ENCODE measurements around the gene GPR150.

The GPR150 gene

DNA sequence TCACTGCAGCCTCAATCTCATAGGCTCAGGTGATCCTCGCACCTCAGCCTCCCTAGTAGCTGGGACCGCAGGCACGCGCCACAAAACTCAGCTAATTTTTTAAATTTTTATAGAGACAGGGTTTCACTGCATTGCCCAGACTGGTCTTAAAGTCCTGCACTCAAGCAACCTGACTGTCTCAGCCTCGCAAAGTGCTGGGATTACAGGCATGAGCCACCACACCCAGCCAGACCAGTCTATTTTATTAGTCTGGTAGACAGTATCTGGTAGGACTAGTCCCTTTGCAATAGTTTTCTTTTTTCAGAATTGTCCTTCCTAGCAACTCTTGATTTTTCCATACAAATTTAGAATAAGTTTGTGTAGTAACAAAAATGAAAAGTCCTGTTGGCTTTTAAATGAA lies 14.1 kb upstream of the GPR150 start:
- Histone ChIP-seq H3K79me2 (ENCODE audit: insufficient read depth, low read length) (no peaks in the 10 kb centered on the region), H3F3A (ENCODE audit: insufficient read depth, low read length) (no peaks in the 10 kb centered on the region), H2AFZ (ENCODE audit: low read length) (no peak overlapping the region), H3K36me3 (ENCODE audit: insufficient read depth, low read length) (peaks cover 10% of the 10 kb centered on the region; the same call in 1 of the 2 replicates), H3K4me3 (ENCODE audit: low read depth, low read length, poor library complexity, severe bottlenecking) (no peak overlapping the region), H3K4me2 (ENCODE audit: low read length) (no peak overlapping the region), H4K20me1 (ENCODE audit: insufficient read depth, low read length) (no peaks in the 10 kb centered on the region), H3K4me1 (ENCODE audit: insufficient read depth, low read length, severe bottlenecking) (no peaks in the 10 kb centered on the region), H3K27me3 (ENCODE audit: insufficient read depth, low read length) (no peaks in the 10 kb centered on the region), H3K27ac (ENCODE audit: low read depth, low read length, poor library complexity, severe bottlenecking) (no peak overlapping the region), H3K9me3 (ENCODE audit: low read length) (no peaks in the 10 kb centered on the region), H3K9ac (ENCODE audit: low read length) (no peak overlapping the region), H3K9me2 (ENCODE audit: low read depth, low read length) (no peaks in the 10 kb centered on the region)
- TF ChIP-seq, protein P1, sequence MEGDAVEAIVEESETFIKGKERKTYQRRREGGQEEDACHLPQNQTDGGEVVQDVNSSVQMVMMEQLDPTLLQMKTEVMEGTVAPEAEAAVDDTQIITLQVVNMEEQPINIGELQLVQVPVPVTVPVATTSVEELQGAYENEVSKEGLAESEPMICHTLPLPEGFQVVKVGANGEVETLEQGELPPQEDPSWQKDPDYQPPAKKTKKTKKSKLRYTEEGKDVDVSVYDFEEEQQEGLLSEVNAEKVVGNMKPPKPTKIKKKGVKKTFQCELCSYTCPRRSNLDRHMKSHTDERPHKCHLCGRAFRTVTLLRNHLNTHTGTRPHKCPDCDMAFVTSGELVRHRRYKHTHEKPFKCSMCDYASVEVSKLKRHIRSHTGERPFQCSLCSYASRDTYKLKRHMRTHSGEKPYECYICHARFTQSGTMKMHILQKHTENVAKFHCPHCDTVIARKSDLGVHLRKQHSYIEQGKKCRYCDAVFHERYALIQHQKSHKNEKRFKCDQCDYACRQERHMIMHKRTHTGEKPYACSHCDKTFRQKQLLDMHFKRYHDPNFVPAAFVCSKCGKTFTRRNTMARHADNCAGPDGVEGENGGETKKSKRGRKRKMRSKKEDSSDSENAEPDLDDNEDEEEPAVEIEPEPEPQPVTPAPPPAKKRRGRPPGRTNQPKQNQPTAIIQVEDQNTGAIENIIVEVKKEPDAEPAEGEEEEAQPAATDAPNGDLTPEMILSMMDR (IDR thresholded peaks at IDR 0.05; ENCODE audit: low read length), result no peak
- no peak for TF ChIP-seq EZH2 (IDR thresholded peaks at IDR 0.05; ENCODE audit: borderline replicate concordance, low read length)

DNA sequence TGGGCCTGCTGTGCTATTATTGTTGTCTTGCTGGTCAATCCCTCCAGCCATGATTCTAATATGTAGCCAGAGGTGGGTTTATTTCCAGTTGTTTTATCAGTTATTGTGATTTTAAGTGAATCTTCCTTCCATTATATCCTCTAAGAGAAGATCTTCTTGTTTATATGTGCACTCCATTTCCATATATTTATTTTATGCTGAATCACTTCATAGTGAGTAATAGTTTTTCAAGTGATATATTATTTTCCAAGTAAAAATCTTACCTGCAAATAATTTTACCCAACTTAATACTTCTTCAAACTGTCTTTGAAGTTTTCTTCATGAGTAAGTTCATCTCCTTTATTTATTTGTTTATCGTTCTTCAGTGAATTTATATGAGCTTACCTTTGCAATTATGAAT lies 13.5 kb upstream of the GPR150 start:
- no peak overlapping the region for H3K4me3 ChIP-seq (ENCODE audit: low read depth, low read length, poor library complexity, severe bottlenecking)
- H3K36me3 ChIP-seq (ENCODE audit: insufficient read depth, low read length), result peaks cover 4% of the 10 kb centered on the region; the same call in 1 of the 2 replicates
- H3K27ac ChIP-seq (ENCODE audit: low read depth, low read length, poor library complexity, severe bottlenecking), result no peak overlapping the region
- H3K9me3 ChIP-seq (ENCODE audit: low read length), result no peaks in the 10 kb centered on the region
- no peaks in the 10 kb centered on the region for H3K9me2 ChIP-seq (ENCODE audit: low read depth, low read length)
- H3K4me1 ChIP-seq (ENCODE audit: insufficient read depth, low read length, severe bottlenecking), result no peaks in the 10 kb centered on the region
- H3K27me3 ChIP-seq (ENCODE audit: insufficient read depth, low read length), result no peaks in the 10 kb centered on the region
- no peak overlapping the region for H3K4me2 ChIP-seq (ENCODE audit: low read length)
- no peaks in the 10 kb centered on the region for H4K20me1 ChIP-seq (ENCODE audit: insufficient read depth, low read length)
- no peaks in the 10 kb centered on the region for H3K79me2 ChIP-seq (ENCODE audit: insufficient read depth, low read length)
- no peak for TF ChIP-seq EZH2 (IDR thresholded peaks at IDR 0.05; ENCODE audit: borderline replicate concordance, low read length)
- TF ChIP-seq, protein P1 (IDR thresholded peaks at IDR 0.05; ENCODE audit: low read length), result no peak
- H3F3A ChIP-seq (ENCODE audit: insufficient read depth, low read length), result no peaks in the 10 kb centered on the region
- no peak overlapping the region for H2AFZ ChIP-seq (ENCODE audit: low read length)
- H3K9ac ChIP-seq (ENCODE audit: low read length), result no peak overlapping the region

DNA sequence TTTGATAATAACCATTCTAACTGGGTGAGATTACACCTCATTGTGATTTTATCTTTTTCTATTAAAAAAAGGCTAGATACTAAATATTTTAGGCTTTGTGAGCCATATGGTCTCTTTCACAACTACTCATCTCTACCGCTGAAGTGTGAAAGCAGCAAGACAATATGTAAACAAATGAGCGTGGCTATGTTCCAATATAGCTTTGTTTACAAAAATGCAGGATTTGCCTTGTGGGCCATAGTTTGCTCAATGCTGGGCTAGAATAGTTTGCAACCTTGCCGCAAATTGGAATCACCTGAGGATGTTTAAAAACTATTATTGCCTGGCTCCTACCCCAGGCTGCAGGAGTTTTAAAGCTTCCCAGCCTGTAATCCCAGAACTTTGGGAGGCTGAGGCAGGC lies 10.2 kb upstream of the GPR150 start:
- no peaks in the 10 kb centered on the region for H3K79me2 ChIP-seq (ENCODE audit: insufficient read depth, low read length)
- no peak overlapping the region for H2AFZ ChIP-seq (ENCODE audit: low read length)
- H3K36me3 ChIP-seq (ENCODE audit: insufficient read depth, low read length), result no peaks in the 10 kb centered on the region
- H3K9me2 ChIP-seq (ENCODE audit: low read depth, low read length), result no peaks in the 10 kb centered on the region
- H3K9me3 ChIP-seq (ENCODE audit: low read length), result 0 out of 2 replicates have a peak, but pooled peaks cover 2% of the 10 kb centered on the region
- no peaks in the 10 kb centered on the region for H3K4me1 ChIP-seq (ENCODE audit: insufficient read depth, low read length, severe bottlenecking)
- no peak overlapping the region for H3K27ac ChIP-seq (ENCODE audit: low read depth, low read length, poor library complexity, severe bottlenecking)
- no peaks in the 10 kb centered on the region for H4K20me1 ChIP-seq (ENCODE audit: insufficient read depth, low read length)
- H3K4me2 ChIP-seq (ENCODE audit: low read length), result no peak overlapping the region
- no peaks in the 10 kb centered on the region for H3K27me3 ChIP-seq (ENCODE audit: insufficient read depth, low read length)
- no peak overlapping the region for H3K4me3 ChIP-seq (ENCODE audit: low read depth, low read length, poor library complexity, severe bottlenecking)
- TF ChIP-seq, protein P1 (IDR thresholded peaks at IDR 0.05; ENCODE audit: low read length), result no peak
- TF ChIP-seq EZH2 (IDR thresholded peaks at IDR 0.05; ENCODE audit: borderline replicate concordance, low read length), result no peak
- H3F3A ChIP-seq (ENCODE audit: insufficient read depth, low read length), result no peaks in the 10 kb centered on the region
- no peak overlapping the region for H3K9ac ChIP-seq (ENCODE audit: low read length)

Data from OCI-LY1 (cell line).